IPS-20b (cell line): ENCODE data around the gene SIT1.

ENCODE experiments used
- H3K27ac ChIP-seq: one replicate; pipeline ENCODE4 v1.5.1; 2013; ENCODE audit warnings: low read length
- H3K27me3 ChIP-seq: 2 replicates; pipeline ENCODE4 v1.6.1; 2013; ENCODE audit warnings: mild to moderate bottlenecking, low read length, inconsistent platforms; ENCODE audit not compliant: insufficient read depth
- H3K36me3 ChIP-seq: 2 replicates; pipeline ENCODE4 v1.6.1; 2013; ENCODE audit warnings: low read depth, mild to moderate bottlenecking, inconsistent platforms, low read length, moderate library complexity; ENCODE audit not compliant: insufficient read depth
- H3K4me1 ChIP-seq: 2 replicates; pipeline ENCODE4 v1.6.1; 2013; ENCODE audit warnings: mild to moderate bottlenecking, control low read depth, inconsistent platforms, low read length, moderate library complexity; ENCODE audit not compliant: insufficient read depth
- H3K4me3 ChIP-seq: 2 replicates; pipeline ENCODE4 v1.5.1; 2013; ENCODE audit warnings: mild to moderate bottlenecking, low read length, inconsistent platforms
- H3K9ac ChIP-seq: 2 replicates; pipeline ENCODE4 v1.6.1; 2013; ENCODE audit warnings: low read depth, mild to moderate bottlenecking, inconsistent platforms, low read length, moderate library complexity
- H3K9me3 ChIP-seq: 2 replicates; pipeline ENCODE4 v1.6.1; 2013; ENCODE audit warnings: mild to moderate bottlenecking, low read depth, low read length, inconsistent platforms; ENCODE audit not compliant: insufficient read depth

Gene SIT1

DNA sequence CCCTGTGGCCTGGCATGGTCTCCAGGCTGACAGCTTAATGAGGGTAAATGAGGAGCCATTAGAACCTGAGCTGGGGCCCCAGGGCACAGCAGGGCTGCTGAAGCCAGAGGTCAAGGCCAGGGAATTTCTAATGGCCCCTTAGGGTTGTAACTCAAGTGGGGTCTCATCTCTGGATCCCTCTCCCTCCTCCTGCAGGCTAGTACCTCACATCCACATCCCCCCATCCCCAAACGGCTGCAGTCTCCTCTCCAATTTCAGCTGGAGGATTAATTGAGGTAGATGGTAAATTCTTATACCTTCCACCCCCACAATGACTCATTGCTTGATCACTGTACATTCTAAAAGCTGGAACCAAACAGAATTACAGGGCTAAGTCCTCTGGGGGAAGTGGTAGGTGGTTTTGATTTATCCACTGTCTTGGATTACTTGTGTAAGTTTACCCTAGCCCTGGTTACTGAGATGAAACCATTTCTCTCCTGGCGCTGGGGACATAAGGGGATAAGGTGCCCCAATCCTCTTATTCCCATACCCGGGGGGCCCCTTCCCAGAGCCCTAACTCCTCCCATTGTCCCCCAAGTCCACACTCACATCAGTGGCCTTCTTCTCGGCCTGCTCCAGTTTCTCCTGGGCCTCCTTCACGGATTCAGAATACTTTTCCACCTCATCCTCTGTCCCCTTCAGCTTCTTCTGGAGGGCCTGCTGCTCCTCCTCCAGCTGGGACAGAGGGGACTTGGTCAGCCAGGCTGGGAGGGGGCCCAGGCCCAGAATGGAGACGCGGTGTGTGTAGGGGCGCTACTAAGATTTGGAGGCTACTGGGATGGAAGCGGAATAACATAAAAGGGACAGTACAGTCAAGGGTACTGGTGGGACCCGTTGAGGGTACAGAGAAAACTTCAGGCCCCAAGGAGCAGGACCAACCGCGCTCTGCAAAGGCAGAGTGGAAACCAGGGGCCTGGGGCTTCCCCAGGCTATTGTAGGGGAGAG is 38.1 kb upstream of the SIT1 start:
- Histone ChIP-seq H3K4me1 (peaks cover 11% of the 10 kb centered on the region), H3K4me3 (peak overlapping the region; percentile 87), H3K27me3 (no peaks in the 10 kb centered on the region), H3K9ac (peak overlapping the region; percentile 94), H3K27ac (peak overlapping the region; percentile 97), H3K36me3 (peaks cover 53% of the 10 kb centered on the region), H3K9me3 (no peaks in the 10 kb centered on the region)

GRCh38 chr9:35687972-35688557 is 37.3 kb upstream of the SIT1 start:
- peak overlapping the region; percentile 94; the same call in 1 of the 2 replicates for H3K9ac ChIP-seq
- peak overlapping the region; percentile 87 for H3K4me3 ChIP-seq

GRCh38 chr9:35687306-35687705 is 36.6 kb upstream of the SIT1 start:
- Histone ChIP-seq H3K36me3 (peaks cover 68% of the 10 kb centered on the region), H3K9me3 (no peaks in the 10 kb centered on the region), H3K27ac (no peak overlapping the region), H3K4me1 (peaks cover 11% of the 10 kb centered on the region), H3K9ac (no peak overlapping the region), H3K27me3 (no peaks in the 10 kb centered on the region), H3K4me3 (no peak overlapping the region; the same call in 1 of the 2 replicates)

More at GRCh38 chr9:35687972-35688557, 37.3 kb upstream of the SIT1 start:
- no peaks in the 10 kb centered on the region for H3K9me3 ChIP-seq
- H3K4me1 ChIP-seq, result peaks cover 11% of the 10 kb centered on the region
- H3K27ac ChIP-seq, result no peak overlapping the region
- no peaks in the 10 kb centered on the region for H3K27me3 ChIP-seq
- peaks cover 61% of the 10 kb centered on the region for H3K36me3 ChIP-seq

DNA sequence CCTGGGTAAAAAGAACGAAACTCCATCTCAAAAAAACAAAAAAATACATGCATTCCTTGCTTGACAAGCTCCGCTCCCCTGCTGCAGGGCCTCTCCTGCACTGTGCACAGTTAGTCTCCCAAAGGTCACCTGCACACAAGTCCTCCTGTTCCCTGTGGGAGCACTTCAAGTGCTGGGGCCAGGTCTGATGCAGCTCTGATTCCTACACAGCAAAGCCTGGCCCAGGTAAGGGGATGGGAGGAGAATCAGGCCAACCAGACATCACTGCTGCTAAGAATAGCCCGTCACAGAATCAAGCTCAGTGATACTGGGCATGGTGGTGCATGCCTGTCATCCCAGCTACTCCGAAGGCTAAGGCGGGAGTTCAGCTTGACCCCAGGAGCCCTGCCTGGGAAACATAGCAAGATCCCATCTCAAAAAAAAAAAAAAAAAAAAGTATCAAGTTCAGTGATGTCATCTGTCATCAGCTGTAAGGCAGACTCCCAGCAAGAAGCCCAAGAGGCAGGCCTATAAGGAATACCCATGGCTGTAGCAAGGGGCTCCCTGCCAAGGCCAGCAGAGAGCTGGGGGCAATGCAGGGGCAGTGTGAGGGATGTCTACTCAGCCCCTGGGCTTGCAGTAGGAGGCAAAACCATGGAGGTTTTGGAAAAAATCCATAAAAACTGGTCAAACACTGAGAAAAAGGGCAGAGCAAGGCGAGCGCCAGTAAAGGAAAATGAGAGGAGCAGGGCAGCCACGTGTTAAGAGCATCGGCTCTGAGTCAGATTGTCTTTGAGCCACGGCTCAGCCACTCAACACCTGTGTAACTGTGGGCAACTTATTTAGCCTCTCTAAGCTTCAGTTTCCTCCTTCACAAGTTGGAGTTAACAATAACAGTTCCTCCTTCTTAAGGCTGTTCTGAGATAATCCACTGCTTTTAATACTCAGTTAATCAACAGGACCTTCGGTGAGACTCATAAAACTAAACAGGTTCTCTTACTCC is 35.8 kb upstream of the SIT1 start:
- no peak overlapping the region for H3K9ac ChIP-seq
- no peaks in the 10 kb centered on the region for H3K27me3 ChIP-seq
- H3K4me3 ChIP-seq, result no peak overlapping the region
- no peak overlapping the region for H3K27ac ChIP-seq
- H3K9me3 ChIP-seq, result no peaks in the 10 kb centered on the region
- H3K4me1 ChIP-seq, result peaks cover 11% of the 10 kb centered on the region
- peaks cover 76% of the 10 kb centered on the region for H3K36me3 ChIP-seq

DNA sequence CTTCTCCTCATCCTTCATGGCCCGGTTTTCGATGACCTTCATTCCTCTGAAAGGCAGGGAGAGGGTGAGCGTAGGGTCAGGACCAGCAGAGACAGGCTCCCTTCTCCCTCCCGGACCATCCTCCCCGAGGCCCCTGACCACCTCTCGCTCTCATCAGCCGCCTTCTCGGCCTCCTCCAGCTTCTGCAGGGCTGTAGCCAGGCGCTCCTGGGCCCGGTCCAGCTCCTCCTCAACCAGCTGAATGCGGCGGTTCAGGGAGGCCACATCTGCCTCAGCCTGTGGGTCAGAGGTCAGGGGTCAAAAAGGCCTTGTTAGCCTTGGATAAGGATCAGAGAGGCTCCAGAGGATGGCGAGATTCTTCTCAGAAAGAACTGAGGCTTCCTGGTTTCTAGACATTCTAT is 34.8 kb upstream of the SIT1 start:
- no peaks in the 10 kb centered on the region for H3K9me3 ChIP-seq
- H3K4me1 ChIP-seq, result peaks cover 8% of the 10 kb centered on the region
- H3K27ac ChIP-seq, result no peak overlapping the region
- no peak overlapping the region for H3K4me3 ChIP-seq
- H3K9ac ChIP-seq, result no peak overlapping the region
- peaks cover 78% of the 10 kb centered on the region for H3K36me3 ChIP-seq
- no peaks in the 10 kb centered on the region for H3K27me3 ChIP-seq

DNA sequence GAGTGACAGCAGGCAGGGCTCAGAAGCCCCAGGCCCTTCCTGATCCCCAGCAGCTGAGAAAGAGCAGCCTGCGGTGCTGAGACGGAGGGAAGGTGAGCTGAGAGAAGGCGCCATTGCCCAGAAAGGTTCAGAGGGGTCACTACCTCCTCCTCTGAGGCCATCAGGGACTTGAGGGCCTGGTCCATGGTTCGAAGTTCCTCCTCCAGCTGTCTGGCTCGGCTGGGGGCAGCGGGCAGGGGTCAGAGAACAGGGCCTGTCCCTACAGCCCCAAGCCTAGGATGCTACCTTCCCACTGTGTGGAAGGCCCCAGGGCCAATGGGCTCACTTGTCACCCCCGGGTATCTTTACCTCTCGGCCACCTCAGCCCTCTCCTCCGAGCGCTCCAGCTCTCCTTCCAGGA is 34.2 kb upstream of the SIT1 start:
- Histone ChIP-seq H3K36me3 (peaks cover 78% of the 10 kb centered on the region), H3K4me3 (no peak overlapping the region), H3K4me1 (peaks cover 8% of the 10 kb centered on the region), H3K9ac (no peak overlapping the region), H3K27ac (no peak overlapping the region), H3K9me3 (no peaks in the 10 kb centered on the region), H3K27me3 (no peaks in the 10 kb centered on the region)

GRCh38 chr9:35683323-35683722 is 32.6 kb upstream of the SIT1 start:
- Histone ChIP-seq H3K9me3 (no peaks in the 10 kb centered on the region), H3K27me3 (no peaks in the 10 kb centered on the region), H3K4me1 (peaks cover 3% of the 10 kb centered on the region; the same call in 1 of the 2 replicates), H3K36me3 (peaks cover 70% of the 10 kb centered on the region), H3K4me3 (no peak overlapping the region), H3K9ac (no peak overlapping the region), H3K27ac (no peak overlapping the region)

DNA sequence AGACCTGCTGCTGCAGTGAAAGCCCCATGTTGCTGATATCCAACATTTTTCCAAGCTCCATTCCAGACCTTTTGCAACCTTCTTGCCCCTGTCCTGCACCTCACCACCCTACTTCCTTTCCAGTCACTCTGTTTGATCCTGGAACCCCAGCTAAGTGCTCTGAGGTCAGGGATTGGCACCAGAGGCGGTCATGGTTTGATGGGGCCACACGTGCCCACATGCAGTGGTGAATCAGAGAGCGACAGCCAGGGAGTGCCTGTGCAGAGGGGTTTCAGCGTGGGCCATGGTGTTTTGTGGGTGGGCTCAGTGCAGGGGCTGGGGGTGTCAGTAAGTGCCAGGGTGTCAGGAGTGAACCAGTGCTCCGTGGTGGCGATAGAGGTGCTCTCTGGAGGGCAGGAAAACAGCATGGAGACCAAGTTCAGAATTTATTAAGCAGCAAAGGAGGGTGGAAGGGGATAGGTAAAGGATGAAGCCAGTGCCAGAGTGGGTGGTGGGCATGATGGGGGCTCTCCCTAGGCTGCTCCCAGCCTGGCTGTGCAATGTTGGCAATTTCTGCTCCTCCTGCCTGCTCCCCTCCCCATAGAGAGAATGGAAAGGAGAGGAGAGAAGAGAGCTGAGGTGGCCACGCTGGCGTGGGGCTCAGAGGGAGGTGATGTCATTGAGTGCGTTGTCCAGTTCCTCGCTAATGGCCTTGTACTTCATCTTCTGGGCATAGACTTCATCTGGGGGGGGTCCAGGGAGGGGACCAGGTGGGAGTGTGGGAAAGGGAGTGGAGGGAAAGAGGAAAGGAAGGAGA is 32.0 kb upstream of the SIT1 start:
- Histone ChIP-seq H3K4me3 (no peak overlapping the region), H3K9me3 (no peaks in the 10 kb centered on the region), H3K27me3 (no peaks in the 10 kb centered on the region), H3K36me3 (peaks cover 64% of the 10 kb centered on the region), H3K27ac (no peak overlapping the region), H3K9ac (no peak overlapping the region), H3K4me1 (no peaks in the 10 kb centered on the region; the same call in 1 of the 2 replicates)

DNA sequence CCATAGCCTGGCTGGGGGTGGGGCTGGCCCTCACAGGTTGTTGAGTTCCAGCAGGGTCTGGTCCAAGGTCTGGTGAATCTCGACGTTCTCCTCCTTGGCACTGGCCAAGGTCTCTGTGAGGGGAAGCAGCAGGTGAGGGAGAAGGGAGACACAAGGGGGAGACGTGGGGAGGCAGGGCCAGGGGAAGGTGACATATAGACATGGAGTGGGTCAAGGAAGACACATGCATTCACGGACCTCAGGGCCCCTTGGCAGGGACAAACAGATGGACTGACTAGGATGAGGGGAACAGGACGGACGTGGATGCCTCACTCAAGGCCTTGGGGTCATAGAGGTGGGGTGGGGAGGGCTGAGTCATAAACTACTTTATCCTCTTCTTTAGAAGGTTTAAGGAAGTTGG is 31.3 kb upstream of the SIT1 start:
- peaks cover 57% of the 10 kb centered on the region for H3K36me3 ChIP-seq
- H3K27ac ChIP-seq, result no peak overlapping the region
- H3K4me3 ChIP-seq, result no peak overlapping the region
- H3K27me3 ChIP-seq, result no peaks in the 10 kb centered on the region
- H3K9ac ChIP-seq, result no peak overlapping the region
- no peaks in the 10 kb centered on the region for H3K9me3 ChIP-seq
- H3K4me1 ChIP-seq, result no peaks in the 10 kb centered on the region

GRCh38 chr9:35681341-35682002 is 30.7 kb upstream of the SIT1 start:
- no peak overlapping the region for H3K27ac ChIP-seq
- no peak overlapping the region for H3K9ac ChIP-seq
- no peaks in the 10 kb centered on the region for H3K9me3 ChIP-seq
- peaks cover 2% of the 10 kb centered on the region; the same call in 1 of the 2 replicates for H3K27me3 ChIP-seq
- no peak overlapping the region for H3K4me3 ChIP-seq
- H3K4me1 ChIP-seq, result peaks cover under 1% of the 10 kb centered on the region; the same call in 1 of the 2 replicates
- peaks cover 52% of the 10 kb centered on the region for H3K36me3 ChIP-seq
